Neural progenitor cell (in vitro differentiated cells): ENCODE results near the gene TBCCD1.

ENCODE experiments used
- CTCF ChIP-seq: fragments of 200-600 bp; sonication (generic); IDR thresholded peaks from 2 replicates; pipeline ENCODE4 v1.5.1; 2017; ENCODE audit warnings: antibody characterized with exemption, mild to moderate bottlenecking
- EZH2 ChIP-seq: fragments of 200-600 bp; sonication (generic); IDR thresholded peaks from 2 replicates; pipeline ENCODE4 v1.6.1; 2017; ENCODE audit warnings: antibody characterized with exemption, mild to moderate bottlenecking, moderate library complexity
- EZH2phosphoT487 ChIP-seq: fragments of 200-600 bp; sonication (generic); IDR thresholded peaks from 2 replicates; pipeline ENCODE4 v1.6.1; 2017; ENCODE audit warnings: antibody characterized with exemption

DNA sequence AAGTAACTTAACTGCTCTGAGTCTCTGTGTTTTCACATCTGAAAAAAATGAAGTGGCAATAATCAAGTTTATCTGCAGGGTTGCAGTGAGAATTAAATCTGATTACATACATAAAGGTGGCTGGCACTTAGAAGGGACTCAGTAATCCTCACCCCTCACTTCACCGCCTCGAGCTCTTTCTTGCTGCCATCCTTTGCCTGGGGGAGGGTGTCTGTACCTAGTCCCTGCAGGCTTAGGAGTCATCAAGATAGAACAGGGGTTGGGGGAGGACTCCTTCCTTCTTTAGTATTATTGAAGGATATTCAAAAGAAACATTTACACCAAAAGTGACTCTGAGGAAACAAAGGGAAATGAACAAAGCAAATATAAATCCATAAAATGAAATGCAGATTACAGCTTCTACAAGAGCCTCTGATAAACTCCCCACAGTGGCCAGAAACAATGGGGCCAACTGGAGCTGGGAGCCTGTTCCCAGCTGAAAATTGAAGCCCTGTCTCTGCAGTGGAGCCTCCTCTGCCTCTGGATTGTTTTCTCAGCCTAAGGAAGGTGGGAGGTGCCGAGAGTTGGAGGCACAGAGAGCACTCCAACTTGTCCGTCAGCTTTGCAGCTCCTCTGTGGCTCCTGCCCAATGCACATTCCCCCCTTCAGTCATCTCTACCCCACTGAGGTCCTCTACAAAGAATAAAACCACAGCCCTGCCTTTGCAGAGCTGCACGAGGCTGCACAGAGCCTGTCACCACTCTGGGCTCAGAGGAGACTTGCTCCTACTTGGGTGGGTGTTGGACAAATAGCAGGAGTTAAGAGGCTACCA lies 64.8 kb downstream of the TBCCD1 start:
- TF ChIP-seq CTCF, result no peak
- TF ChIP-seq EZH2phosphoT487, result no peak
- no peak for TF ChIP-seq EZH2
